HUES64 (cell line): ENCODE results near the gene CDAN1.

ENCODE experiments used
- H3K27ac ChIP-seq: 2 replicates; pipeline ENCODE4 v1.7.0; 2013; ENCODE audit warnings: low read depth, low read length, inconsistent platforms
- H3K27me3 ChIP-seq: 2 replicates; pipeline ENCODE4 v1.6.1; 2013; ENCODE audit warnings: mild to moderate bottlenecking, low read length; ENCODE audit not compliant: insufficient read depth
- H3K36me3 ChIP-seq: 2 replicates; pipeline ENCODE4 v1.6.1; 2013; ENCODE audit warnings: mild to moderate bottlenecking, low read length; ENCODE audit not compliant: insufficient read depth
- H3K4me1 ChIP-seq: 2 replicates; pipeline ENCODE4 v1.6.1; 2013; ENCODE audit warnings: mild to moderate bottlenecking, low read length, moderate library complexity; ENCODE audit not compliant: insufficient read depth
- H3K4me3 ChIP-seq: 2 replicates; pipeline ENCODE4 v1.5.1; 2013; ENCODE audit warnings: mild to moderate bottlenecking, low read length, moderate library complexity
- H3K9ac ChIP-seq: 2 replicates; pipeline ENCODE4 v1.6.1; 2013; ENCODE audit warnings: mild to moderate bottlenecking, low read depth, low read length
- H3K9me3 ChIP-seq: 2 replicates; pipeline ENCODE4 v1.6.1; 2013; ENCODE audit warnings: low read depth, low read length; ENCODE audit not compliant: insufficient read depth
- WGBS: fragments of 150-250, 120-280 bp; methylation state at CpG from one replicate; pipeline ENCODE4 v1.1.7; 2013; ENCODE audit warnings: missing lambda C conversion rate; 5-methylcytosine and 5-hydroxymethylcytosine counted together

The CDAN1 gene

GRCh38 chr15:42707068-42707467 lies 29.9 kb downstream of the CDAN1 start:
- WGBS, result 96% methylated on average over 2 of the region's 2 CpGs
- Histone ChIP-seq H3K9ac (no peak overlapping the region), H3K27ac (no peak overlapping the region)

GRCh38 chr15:42705336-42705735 lies 31.6 kb downstream of the CDAN1 start:
- H3K4me3 ChIP-seq, result no peak overlapping the region
- 96% methylated on average over 5 of the region's 5 CpGs for WGBS
- H3K27ac ChIP-seq, result no peak overlapping the region

More at GRCh38 chr15:42707068-42707467, 29.9 kb downstream of the CDAN1 start:
- Histone ChIP-seq H3K4me1 (no peaks in the 10 kb centered on the region), H3K4me3 (no peak overlapping the region), H3K36me3 (no peaks in the 10 kb centered on the region), H3K9me3 (no peaks in the 10 kb centered on the region), H3K27me3 (no peaks in the 10 kb centered on the region)

GRCh38 chr15:42704492-42704926 lies 32.4 kb downstream of the CDAN1 start:
- Histone ChIP-seq H3K4me1 (no peaks in the 10 kb centered on the region), H3K27me3 (no peaks in the 10 kb centered on the region), H3K4me3 (no peak overlapping the region), H3K9ac (no peak overlapping the region), H3K9me3 (no peaks in the 10 kb centered on the region), H3K27ac (no peak overlapping the region), H3K36me3 (0 out of 2 replicates have a peak, but pooled peaks cover 4% of the 10 kb centered on the region)
- WGBS, result 57% methylated on average over 4 of the region's 4 CpGs

More at GRCh38 chr15:42705336-42705735, 31.6 kb downstream of the CDAN1 start:
- Histone ChIP-seq H3K4me1 (no peaks in the 10 kb centered on the region), H3K27me3 (no peaks in the 10 kb centered on the region), H3K9me3 (no peaks in the 10 kb centered on the region), H3K36me3 (no peaks in the 10 kb centered on the region), H3K9ac (no peak overlapping the region)

GRCh38 chr15:42696626-42697025 lies 40.3 kb downstream of the CDAN1 start:
- no peaks in the 10 kb centered on the region for H3K4me1 ChIP-seq
- no peaks in the 10 kb centered on the region for H3K27me3 ChIP-seq
- H3K4me3 ChIP-seq, result no peak overlapping the region
- 95% methylated on average over 5 of the region's 5 CpGs for WGBS
- H3K36me3 ChIP-seq, result peaks cover 11% of the 10 kb centered on the region; the same call in 1 of the 2 replicates
- H3K9ac ChIP-seq, result no peak overlapping the region
- no peaks in the 10 kb centered on the region for H3K9me3 ChIP-seq
- H3K27ac ChIP-seq, result no peak overlapping the region

- 94% methylated on average over 6 of the region's 6 CpGs for WGBS
- H3K4me1 ChIP-seq, result no peaks in the 10 kb centered on the region
- no peak overlapping the region for H3K9ac ChIP-seq
- no peak overlapping the region for H3K27ac ChIP-seq
- H3K9me3 ChIP-seq, result no peaks in the 10 kb centered on the region
- no peak overlapping the region for H3K4me3 ChIP-seq
- H3K36me3 ChIP-seq, result peaks cover 11% of the 10 kb centered on the region; the same call in 1 of the 2 replicates
- no peaks in the 10 kb centered on the region for H3K27me3 ChIP-seq
Measured at GRCh38 chr15:42695527-42696071, 41.3 kb downstream of the CDAN1 start.

- Histone ChIP-seq H3K4me1 (no peaks in the 10 kb centered on the region), H3K27me3 (no peaks in the 10 kb centered on the region), H3K9ac (no peak overlapping the region), H3K27ac (no peak overlapping the region), H3K4me3 (no peak overlapping the region), H3K36me3 (peaks cover 8% of the 10 kb centered on the region; the same call in 1 of the 2 replicates), H3K9me3 (no peaks in the 10 kb centered on the region)
- WGBS, result 94% methylated on average over 10 of the region's 10 CpGs
Measured at GRCh38 chr15:42694398-42694797, 42.5 kb downstream of the CDAN1 start.

GRCh38 chr15:42693942-42694341 lies 43.0 kb downstream of the CDAN1 start:
- H3K4me1 ChIP-seq, result no peaks in the 10 kb centered on the region
- H3K4me3 ChIP-seq, result no peak overlapping the region
- no peak overlapping the region for H3K27ac ChIP-seq
- WGBS, result 95% methylated on average over 6 of the region's 6 CpGs
- H3K36me3 ChIP-seq, result peaks cover 8% of the 10 kb centered on the region; the same call in 1 of the 2 replicates
- no peak overlapping the region for H3K9ac ChIP-seq
- no peaks in the 10 kb centered on the region for H3K27me3 ChIP-seq
- H3K9me3 ChIP-seq, result no peaks in the 10 kb centered on the region

- WGBS, result 95% methylated on average over 6 of the region's 6 CpGs
- peaks cover 8% of the 10 kb centered on the region; the same call in 1 of the 2 replicates for H3K36me3 ChIP-seq
- no peaks in the 10 kb centered on the region for H3K9me3 ChIP-seq
- H3K4me3 ChIP-seq, result no peak overlapping the region
- no peak overlapping the region for H3K9ac ChIP-seq
- no peak overlapping the region for H3K27ac ChIP-seq
- H3K27me3 ChIP-seq, result no peaks in the 10 kb centered on the region
- H3K4me1 ChIP-seq, result no peaks in the 10 kb centered on the region
Measured at GRCh38 chr15:42693496-42693895, 43.4 kb downstream of the CDAN1 start.

GRCh38 chr15:42692997-42693396 lies 43.9 kb downstream of the CDAN1 start:
- Histone ChIP-seq H3K27ac (no peak overlapping the region), H3K27me3 (no peaks in the 10 kb centered on the region), H3K9me3 (no peaks in the 10 kb centered on the region), H3K9ac (no peak overlapping the region), H3K4me1 (no peaks in the 10 kb centered on the region), H3K36me3 (peaks cover 10% of the 10 kb centered on the region), H3K4me3 (no peak overlapping the region)
- WGBS, result 86% methylated on average over 4 of the region's 4 CpGs

GRCh38 chr15:42692536-42692935 lies 44.4 kb downstream of the CDAN1 start:
- Histone ChIP-seq H3K9me3 (no peaks in the 10 kb centered on the region), H3K4me3 (no peak overlapping the region), H3K4me1 (no peaks in the 10 kb centered on the region), H3K27me3 (no peaks in the 10 kb centered on the region), H3K9ac (no peak overlapping the region), H3K36me3 (peaks cover 9% of the 10 kb centered on the region), H3K27ac (no peak overlapping the region)
- WGBS, result 91% methylated on average over 1 of the region's 1 CpG

GRCh38 chr15:42691770-42692169 lies 45.2 kb downstream of the CDAN1 start:
- Histone ChIP-seq H3K27me3 (no peaks in the 10 kb centered on the region), H3K27ac (no peak overlapping the region), H3K36me3 (peaks cover 6% of the 10 kb centered on the region), H3K4me3 (no peak overlapping the region), H3K4me1 (no peaks in the 10 kb centered on the region), H3K9ac (no peak overlapping the region), H3K9me3 (no peaks in the 10 kb centered on the region)
- WGBS, result 95% methylated on average over 9 of the region's 9 CpGs

- Histone ChIP-seq H3K4me1 (no peaks in the 10 kb centered on the region), H3K9ac (no peak overlapping the region), H3K27ac (no peak overlapping the region), H3K9me3 (no peaks in the 10 kb centered on the region), H3K36me3 (peaks cover 9% of the 10 kb centered on the region), H3K4me3 (no peak overlapping the region), H3K27me3 (no peaks in the 10 kb centered on the region)
- 92% methylated on average over 4 of the region's 4 CpGs for WGBS
Measured at GRCh38 chr15:42691308-42691707, 45.6 kb downstream of the CDAN1 start.
